ENCODE data around the gene TIMP3. TPM values are rescaled to one million over a fixed set of nuclear protein-coding genes. Genes with fewer than 3 reads are reported as not detected.

TIMP3 gene
- total and polyA plus RNA-seq, 11 donors: 112 to 629 (median 152) TPM

GRCh38 chr22:32815943-32816342 is 14.4 kb downstream of the TIMP3 start:
- ATAC-seq (peak; percentile 57 to 82 (median 74)), DNase-seq (peak in 4 of 5 donors; percentile 40 to 84 (median 63))
- intact Hi-C loops (cut with DNase I): no loop called here
- Histone ChIP-seq H3K4me3 (peak overlapping the region in 2 of 12 donors; percentile 12 to 14), H3K36me3 (peaks cover 0 to 36% (median 3%) of the 10 kb centered on the region in 9 donors), H3K4me1 (peaks cover 39 to 99% (median 86%) of the 10 kb centered on the region in 12 donors), H3K9me3 (no peaks in the 10 kb centered on the region), H3K27ac (peak overlapping the region in 11 of 12 donors; percentile 52 to 79 (median 69)), H3K27me3 (no peaks in the 10 kb centered on the region)
- TF ChIP-seq POLR2A (IDR thresholded peaks at IDR 0.05): no peak
- TF ChIP-seq, protein P1, sequence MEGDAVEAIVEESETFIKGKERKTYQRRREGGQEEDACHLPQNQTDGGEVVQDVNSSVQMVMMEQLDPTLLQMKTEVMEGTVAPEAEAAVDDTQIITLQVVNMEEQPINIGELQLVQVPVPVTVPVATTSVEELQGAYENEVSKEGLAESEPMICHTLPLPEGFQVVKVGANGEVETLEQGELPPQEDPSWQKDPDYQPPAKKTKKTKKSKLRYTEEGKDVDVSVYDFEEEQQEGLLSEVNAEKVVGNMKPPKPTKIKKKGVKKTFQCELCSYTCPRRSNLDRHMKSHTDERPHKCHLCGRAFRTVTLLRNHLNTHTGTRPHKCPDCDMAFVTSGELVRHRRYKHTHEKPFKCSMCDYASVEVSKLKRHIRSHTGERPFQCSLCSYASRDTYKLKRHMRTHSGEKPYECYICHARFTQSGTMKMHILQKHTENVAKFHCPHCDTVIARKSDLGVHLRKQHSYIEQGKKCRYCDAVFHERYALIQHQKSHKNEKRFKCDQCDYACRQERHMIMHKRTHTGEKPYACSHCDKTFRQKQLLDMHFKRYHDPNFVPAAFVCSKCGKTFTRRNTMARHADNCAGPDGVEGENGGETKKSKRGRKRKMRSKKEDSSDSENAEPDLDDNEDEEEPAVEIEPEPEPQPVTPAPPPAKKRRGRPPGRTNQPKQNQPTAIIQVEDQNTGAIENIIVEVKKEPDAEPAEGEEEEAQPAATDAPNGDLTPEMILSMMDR (IDR thresholded peaks at IDR 0.05): no peak
- WGBS, 4 donors: 41 to 60% (median 54%) methylated on average over 5 to 6 of the region's 6 CpGs

DNA sequence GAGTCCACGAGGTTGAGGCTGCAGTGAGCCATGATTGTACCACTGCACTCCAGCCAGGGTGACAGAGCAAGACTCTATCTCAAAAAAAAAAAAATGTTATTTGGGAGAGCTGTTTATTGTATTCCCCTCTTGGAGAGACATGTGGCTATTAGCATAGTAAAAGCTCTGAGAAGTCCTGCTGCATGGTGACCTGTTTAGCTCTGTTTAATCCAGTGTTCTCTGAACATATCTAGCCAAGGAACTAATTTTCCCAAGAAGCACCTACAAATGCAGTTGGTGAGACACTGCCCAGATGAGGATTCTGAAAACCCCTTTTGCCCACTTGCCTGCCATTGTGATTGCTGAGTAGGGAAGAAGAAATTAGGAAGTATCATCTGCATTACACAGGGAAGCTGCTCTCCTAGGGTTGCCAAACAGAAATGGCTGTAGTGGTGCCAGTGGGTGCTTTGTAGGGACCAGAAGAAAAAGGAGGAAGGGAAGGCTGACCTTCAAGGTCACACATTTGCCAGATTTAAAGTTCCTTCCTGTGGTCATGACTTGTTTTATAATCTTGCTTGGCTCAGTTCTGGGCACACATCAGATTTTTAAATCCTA is 15.7 kb downstream of the TIMP3 start:
- intact Hi-C loops (cut with DNase I): no loop called here
- Histone ChIP-seq H3K4me3 (no peak overlapping the region), H3K4me1 (peaks cover 33 to 99% (median 85%) of the 10 kb centered on the region in 12 donors)

DNA sequence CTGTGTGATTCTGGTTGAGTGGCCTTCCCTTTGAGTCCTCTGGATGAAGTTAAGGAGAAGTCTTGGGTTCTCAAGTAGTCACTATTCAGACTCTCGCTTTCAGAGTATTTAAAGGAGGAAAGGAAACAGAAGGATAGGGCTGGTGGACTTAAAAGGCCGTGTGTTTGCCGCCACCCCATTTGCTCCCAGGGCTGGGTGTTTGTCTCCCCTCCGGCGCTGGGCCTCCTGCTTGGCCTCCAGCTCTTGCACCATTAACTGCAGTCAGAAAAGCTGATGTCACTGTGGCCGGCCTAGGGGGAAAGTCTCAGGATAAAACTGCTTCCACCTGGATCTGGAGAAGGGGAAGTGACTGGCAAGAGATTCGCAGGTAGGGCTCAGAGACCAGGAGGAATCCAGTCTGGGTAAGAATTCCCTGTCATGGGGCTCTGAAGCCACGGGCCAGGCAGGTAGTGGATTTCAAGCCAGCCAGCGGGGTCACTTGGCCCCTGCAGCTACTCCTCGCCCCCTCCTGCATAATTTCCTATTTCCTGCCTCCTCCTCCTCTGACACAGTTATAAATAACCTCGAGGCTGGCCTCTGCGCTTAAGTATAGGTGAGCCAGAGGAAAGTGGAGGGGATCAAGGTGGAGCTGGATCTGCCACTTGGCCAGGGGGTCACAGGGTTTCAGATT is 17.1 kb downstream of the TIMP3 start:
- TF ChIP-seq POLR2A (IDR thresholded peaks at IDR 0.05): no peak
- TF ChIP-seq, protein P1 (IDR thresholded peaks at IDR 0.05): no peak
- ATAC-seq: peak; percentile 10 to 55 (median 34)
- peaks cover 34 to 99% (median 86%) of the 10 kb centered on the region in 12 donors for H3K4me1 ChIP-seq
- no peaks in the 10 kb centered on the region for H3K27me3 ChIP-seq
- H3K36me3 ChIP-seq: peaks cover 0 to 52% (median 3%) of the 10 kb centered on the region in 9 donors
- no peaks in the 10 kb centered on the region for H3K9me3 ChIP-seq
- DNase-seq: peak in 4 of 5 donors; percentile 37 to 54 (median 44)
- peak overlapping the region in 2 of 12 donors; percentile 1 to 4 for H3K4me3 ChIP-seq
- H3K27ac ChIP-seq: peak overlapping the region; percentile 0 to 76 (median 65)
- 41 to 52% (median 43%) methylated on average over 12 of the region's 12 CpGs for WGBS, 4 donors
- intact Hi-C loops (cut with DNase I): no loop called here

More for the DNA sequence above, 15.7 kb downstream of the TIMP3 start:
- DNase-seq (peak in 1 of 5 donors; percentile 21), ATAC-seq (no peak)
- no peak for TF ChIP-seq POLR2A (IDR thresholded peaks at IDR 0.05)
- TF ChIP-seq, protein P1 (IDR thresholded peaks at IDR 0.05): no peak
- Histone ChIP-seq H3K9me3 (no peaks in the 10 kb centered on the region), H3K27me3 (no peaks in the 10 kb centered on the region), H3K36me3 (peaks cover 0 to 47% (median 3%) of the 10 kb centered on the region in 9 donors), H3K27ac (peak overlapping the region in 10 of 12 donors; percentile 17 to 79 (median 70))
- WGBS, 4 donors: 63 to 68% (median 66%) methylated on average over 1 of the region's 1 CpG

DNA sequence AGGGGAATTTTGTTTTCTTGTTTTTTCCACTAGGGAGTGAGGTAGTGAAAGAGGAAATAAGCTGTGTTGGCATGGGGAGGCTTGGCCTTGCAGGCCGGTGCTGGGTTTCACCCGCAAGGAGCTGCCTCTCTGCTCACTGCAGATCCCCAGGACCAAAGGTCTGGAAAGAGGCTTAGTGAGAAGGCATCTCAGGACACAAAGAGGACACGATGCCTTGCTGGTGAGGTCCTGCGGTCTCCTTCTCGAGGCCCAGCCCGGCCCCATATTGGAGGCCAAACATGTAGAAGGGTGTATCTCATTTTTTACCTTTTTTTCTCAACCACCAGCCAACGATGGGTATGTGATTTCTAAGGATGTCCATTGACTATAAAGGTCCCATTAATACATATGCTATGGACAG is 17.6 kb downstream of the TIMP3 start:
- TF ChIP-seq, protein P1 (IDR thresholded peaks at IDR 0.05): no peak
- TF ChIP-seq POLR2A (IDR thresholded peaks at IDR 0.05): no peak
- Histone ChIP-seq H3K27ac (peak overlapping the region; percentile 0 to 76 (median 65)), H3K4me3 (peak overlapping the region in 1 of 12 donors; percentile 4), H3K4me1 (peaks cover 34 to 100% (median 88%) of the 10 kb centered on the region in 12 donors), H3K36me3 (peaks cover 0 to 52% (median 3%) of the 10 kb centered on the region in 9 donors), H3K9me3 (no peaks in the 10 kb centered on the region), H3K27me3 (no peaks in the 10 kb centered on the region)
- 75 to 82% (median 79%) methylated on average over 7 of the region's 7 CpGs for WGBS, 4 donors
- no peak for ATAC-seq
- peak in 1 of 5 donors; percentile 11 for DNase-seq
- intact Hi-C loops (cut with DNase I): no loop called here

Data from heart left ventricle (tissue), 16 donors.